ENCODE measurements around the gene DEDD2. TPM values are rescaled to one million over a fixed set of nuclear protein-coding genes. Genes with fewer than 3 reads are reported as not detected.

The DEDD2 gene
- polyA plus RNA-seq, 1 of the 3 experiments (the other 2 are of a cell fraction): 30.2 TPM

DNA sequence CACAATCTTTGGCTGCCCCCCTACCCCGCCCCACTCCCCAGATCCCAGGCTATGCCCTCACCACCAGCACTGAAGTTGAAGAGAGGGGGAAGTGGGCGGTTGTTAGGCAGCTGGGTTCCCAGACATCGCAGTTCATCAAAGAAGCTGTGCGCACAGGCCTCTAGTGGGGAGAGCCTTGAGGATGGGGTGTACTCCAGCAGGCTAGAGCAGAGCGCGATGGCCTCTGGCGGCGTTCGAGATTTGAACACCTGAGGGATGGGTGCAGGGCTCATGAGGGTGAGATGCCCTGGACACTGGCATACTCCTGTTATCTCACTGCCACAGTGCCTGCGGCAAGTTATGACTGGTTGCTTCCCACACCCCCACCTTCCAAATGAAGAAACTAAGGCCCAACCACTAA, 15.0 kb upstream of the DEDD2 start (continued):
- TF ChIP-seq, protein P1, sequence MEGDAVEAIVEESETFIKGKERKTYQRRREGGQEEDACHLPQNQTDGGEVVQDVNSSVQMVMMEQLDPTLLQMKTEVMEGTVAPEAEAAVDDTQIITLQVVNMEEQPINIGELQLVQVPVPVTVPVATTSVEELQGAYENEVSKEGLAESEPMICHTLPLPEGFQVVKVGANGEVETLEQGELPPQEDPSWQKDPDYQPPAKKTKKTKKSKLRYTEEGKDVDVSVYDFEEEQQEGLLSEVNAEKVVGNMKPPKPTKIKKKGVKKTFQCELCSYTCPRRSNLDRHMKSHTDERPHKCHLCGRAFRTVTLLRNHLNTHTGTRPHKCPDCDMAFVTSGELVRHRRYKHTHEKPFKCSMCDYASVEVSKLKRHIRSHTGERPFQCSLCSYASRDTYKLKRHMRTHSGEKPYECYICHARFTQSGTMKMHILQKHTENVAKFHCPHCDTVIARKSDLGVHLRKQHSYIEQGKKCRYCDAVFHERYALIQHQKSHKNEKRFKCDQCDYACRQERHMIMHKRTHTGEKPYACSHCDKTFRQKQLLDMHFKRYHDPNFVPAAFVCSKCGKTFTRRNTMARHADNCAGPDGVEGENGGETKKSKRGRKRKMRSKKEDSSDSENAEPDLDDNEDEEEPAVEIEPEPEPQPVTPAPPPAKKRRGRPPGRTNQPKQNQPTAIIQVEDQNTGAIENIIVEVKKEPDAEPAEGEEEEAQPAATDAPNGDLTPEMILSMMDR (IDR thresholded peaks at IDR 0.05): no peak
- no peak for TF ChIP-seq NFIC (IDR thresholded peaks at IDR 0.05; ENCODE audit: borderline replicate concordance)
- TF ChIP-seq RCOR1 (IDR thresholded peaks at IDR 0.05; ENCODE audit: low read length): no peak

DNA sequence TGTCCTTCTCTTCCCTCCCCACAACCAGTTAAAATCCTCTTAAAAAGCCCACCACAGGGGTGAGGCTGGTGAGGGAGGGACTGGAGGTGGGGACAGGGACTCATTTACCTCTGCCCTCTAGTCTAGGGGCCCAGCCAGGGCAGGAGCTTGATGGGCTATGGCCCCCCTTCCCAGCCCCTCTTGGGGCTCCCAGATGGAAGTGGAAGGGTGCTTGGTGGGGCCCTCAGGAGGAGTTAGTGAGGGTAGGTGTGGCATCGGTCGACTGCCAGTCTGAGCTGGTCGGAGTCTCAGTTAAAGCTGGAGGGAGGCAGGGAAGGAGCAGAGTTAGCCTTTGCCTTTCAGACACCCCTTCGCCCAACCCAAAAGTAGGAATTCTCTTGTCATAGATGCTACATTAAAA, 13.1 kb upstream of the DEDD2 start:
- no peak for DNase-seq
- Histone ChIP-seq H3F3A (replicated peaks; ENCODE audit: insufficient read depth) (peaks cover 31% of the 10 kb centered on the region), H4K20me1 (ENCODE audit: insufficient read depth) (peaks cover 44% of the 10 kb centered on the region), H3K9me2 (no peaks in the 10 kb centered on the region), H3K4me2 (no peak overlapping the region), H3K79me2 (ENCODE audit: insufficient read depth) (peaks cover 21% of the 10 kb centered on the region; the same call in 1 of the 2 replicates), H2AFZ (ENCODE audit: low read depth) (no peak overlapping the region), H3K4me1 (ENCODE audit: control insufficient read depth in 1 of 2, insufficient read depth in 2 of 2, low read depth in 1 of 2, low read length in 1 of 2) (no peaks in the 10 kb centered on the region; a peak in 2 of 4 replicates), H3K4me3 (ENCODE audit: low read depth in 2 of 2, low read length in 1 of 2) (no peak overlapping the region), H3K36me3 (replicated peaks in 1 of 2; ENCODE audit: control insufficient read depth in 1 of 2, insufficient read depth in 2 of 2, low read length in 1 of 2) (peaks cover 30 to 74% of the 10 kb centered on the region in 2 experiments), H3K9ac (no peak overlapping the region), H3K27me3 (ENCODE audit: insufficient read depth) (no peaks in the 10 kb centered on the region), H3K9me3 (no peaks in the 10 kb centered on the region), H3K27ac (ENCODE audit: low read depth in 2 of 2, low read length in 1 of 2) (no peak overlapping the region)
- ChIA-PET POLR2A (interaction anchor here (0.8 to 1.0 kb wide), 2 partner anchors 10 to 11 kb away, joined by 3 read pairs; partner anchors contain the start of gene ZNF526), CTCF (interaction anchor here (1.0 to 1.4 kb wide), 3 partner anchors 10 to 50 kb away, joined by 3 read pairs; partner anchors contain the start of gene ZNF526)
- TF ChIP-seq, protein P2, sequence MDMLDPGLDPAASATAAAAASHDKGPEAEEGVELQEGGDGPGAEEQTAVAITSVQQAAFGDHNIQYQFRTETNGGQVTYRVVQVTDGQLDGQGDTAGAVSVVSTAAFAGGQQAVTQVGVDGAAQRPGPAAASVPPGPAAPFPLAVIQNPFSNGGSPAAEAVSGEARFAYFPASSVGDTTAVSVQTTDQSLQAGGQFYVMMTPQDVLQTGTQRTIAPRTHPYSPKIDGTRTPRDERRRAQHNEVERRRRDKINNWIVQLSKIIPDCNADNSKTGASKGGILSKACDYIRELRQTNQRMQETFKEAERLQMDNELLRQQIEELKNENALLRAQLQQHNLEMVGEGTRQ (IDR thresholded peaks at IDR 0.05; ENCODE audit: borderline replicate concordance, low read depth, low read length): no peak
- no peak for TF ChIP-seq CHD2 (IDR thresholded peaks at IDR 0.05; ENCODE audit: low read length, partially characterized antibody)
- TF ChIP-seq FOXM1 (IDR thresholded peaks at IDR 0.05; ENCODE audit: low read depth): no peak
- no peak for TF ChIP-seq EZH2phosphoT487 (IDR thresholded peaks at IDR 0.05; ENCODE audit: borderline replicate concordance, low read depth)
- no peak for TF ChIP-seq ELF1 (IDR thresholded peaks at IDR 0.05)
- TF ChIP-seq NFIC (IDR thresholded peaks at IDR 0.05; ENCODE audit: borderline replicate concordance): no peak
- TF ChIP-seq, protein P3, sequence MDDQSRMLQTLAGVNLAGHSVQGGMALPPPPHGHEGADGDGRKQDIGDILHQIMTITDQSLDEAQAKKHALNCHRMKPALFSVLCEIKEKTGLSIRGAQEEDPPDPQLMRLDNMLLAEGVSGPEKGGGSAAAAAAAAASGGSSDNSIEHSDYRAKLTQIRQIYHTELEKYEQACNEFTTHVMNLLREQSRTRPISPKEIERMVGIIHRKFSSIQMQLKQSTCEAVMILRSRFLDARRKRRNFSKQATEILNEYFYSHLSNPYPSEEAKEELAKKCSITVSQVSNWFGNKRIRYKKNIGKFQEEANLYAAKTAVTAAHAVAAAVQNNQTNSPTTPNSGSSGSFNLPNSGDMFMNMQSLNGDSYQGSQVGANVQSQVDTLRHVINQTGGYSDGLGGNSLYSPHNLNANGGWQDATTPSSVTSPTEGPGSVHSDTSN (IDR thresholded peaks at IDR 0.05): no peak
- TF ChIP-seq, protein P4, sequence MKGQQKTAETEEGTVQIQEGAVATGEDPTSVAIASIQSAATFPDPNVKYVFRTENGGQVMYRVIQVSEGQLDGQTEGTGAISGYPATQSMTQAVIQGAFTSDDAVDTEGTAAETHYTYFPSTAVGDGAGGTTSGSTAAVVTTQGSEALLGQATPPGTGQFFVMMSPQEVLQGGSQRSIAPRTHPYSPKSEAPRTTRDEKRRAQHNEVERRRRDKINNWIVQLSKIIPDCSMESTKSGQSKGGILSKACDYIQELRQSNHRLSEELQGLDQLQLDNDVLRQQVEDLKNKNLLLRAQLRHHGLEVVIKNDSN (IDR thresholded peaks at IDR 0.05; ENCODE audit: borderline replicate concordance, low read depth): no peak
- TF ChIP-seq RFX5 (IDR thresholded peaks at IDR 0.05; ENCODE audit: low read length): no peak
- no peak for TF ChIP-seq POLR2AphosphoS5 (IDR thresholded peaks at IDR 0.05; ENCODE audit: low read depth, low read length)
- no peak for TF ChIP-seq TEAD4 (IDR thresholded peaks at IDR 0.05; ENCODE audit: borderline replicate concordance, insufficient read depth)
- TF ChIP-seq RCOR1 (IDR thresholded peaks at IDR 0.05; ENCODE audit: low read length): no peak
- TF ChIP-seq YY1 (IDR thresholded peaks at IDR 0.05; ENCODE audit: low read depth): no peak
- TF ChIP-seq NRF1 (IDR thresholded peaks at IDR 0.05; ENCODE audit: low read depth, low read length): no peak
- no peak for TF ChIP-seq TCF12 (IDR thresholded peaks at IDR 0.05)
- TF ChIP-seq FOXJ3 (CRISPR knock-in tag; IDR thresholded peaks at IDR 0.05): no peak
- TF ChIP-seq EP300 (IDR thresholded peaks at IDR 0.05; ENCODE audit: borderline replicate concordance in 1 of 2, low read depth in 1 of 2, low read length in 1 of 2): no peak
- 89% methylated on average over 4 of the region's 4 CpGs for WGBS (ENCODE audit: low lambda C conversion rate)
